GM23338 (cell line): ENCODE measurements around the gene COL25A1.

Experiments used
- CREB1 ChIP-seq: fragments of 250-450 bp; sonication (Bioruptor Pico); IDR thresholded peaks from 2 replicates; pipeline ENCODE4 v1.5.0; 2020; ENCODE audit warnings: low read depth, mild to moderate bottlenecking, moderate library complexity
- EZH2 ChIP-seq: fragments of 200-600 bp; sonication (generic); IDR thresholded peaks from one replicate; pipeline ENCODE4 v1.8.0; 2017; ENCODE audit warnings: antibody characterized with exemption, mild to moderate bottlenecking, low read depth; ENCODE audit not compliant: unreplicated experiment
- EZH2phosphoT487 ChIP-seq: fragments of 200-600 bp; sonication (generic); IDR thresholded peaks from one replicate; pipeline ENCODE4 v1.8.1; 2018; ENCODE audit warnings: antibody characterized with exemption; ENCODE audit not compliant: unreplicated experiment
- JUNB ChIP-seq: IDR thresholded peaks from one replicate; pipeline ENCODE4 v1.6.1; 2016; ENCODE audit warnings: antibody characterized with exemption; ENCODE audit not compliant: unreplicated experiment
- NANOG ChIP-seq: IDR thresholded peaks from 2 replicates; pipeline ENCODE4 v1.6.1; 2016; ENCODE audit warnings: antibody characterized with exemption, borderline replicate concordance
- POLR2AphosphoS5 ChIP-seq: IDR thresholded peaks from 2 replicates; pipeline ENCODE4 v1.6.1; 2016; ENCODE audit warnings: antibody characterized with exemption, low read depth
- ZNF114 ChIP-seq: fragments of 250-450 bp; sonication (Bioruptor Pico); IDR thresholded peaks from 2 replicates; pipeline ENCODE4 v1.5.0; 2020; ENCODE audit warnings: mild to moderate bottlenecking, moderate library complexity
- ZNF331 ChIP-seq: fragments of 250-450 bp; sonication (Bioruptor Pico); IDR thresholded peaks from 2 replicates; pipeline ENCODE4 v1.5.0; 2020; ENCODE audit warnings: low read depth, mild to moderate bottlenecking, moderate library complexity
- TF ChIP-seq, protein P1 (sequence below), 2 experiments: fragments of 200-600 bp in 1 of 2; sonication (generic) in 1 of 2; conservative IDR thresholded peaks; 2 replicates each; pipeline versions ENCODE4 v1.5.1 to v1.6.1; 2016 to 2017; ENCODE audit warnings: antibody characterized with exemption in 2 of 2, low read depth in 2 of 2, mild to moderate bottlenecking in 2 of 2, moderate library complexity in 1 of 2
- TF ChIP-seq, protein P2 (sequence below): IDR thresholded peaks from one replicate; pipeline ENCODE4 v1.6.1; 2018; ENCODE audit warnings: antibody characterized with exemption; ENCODE audit not compliant: unreplicated experiment

- TF ChIP-seq, protein P1, sequence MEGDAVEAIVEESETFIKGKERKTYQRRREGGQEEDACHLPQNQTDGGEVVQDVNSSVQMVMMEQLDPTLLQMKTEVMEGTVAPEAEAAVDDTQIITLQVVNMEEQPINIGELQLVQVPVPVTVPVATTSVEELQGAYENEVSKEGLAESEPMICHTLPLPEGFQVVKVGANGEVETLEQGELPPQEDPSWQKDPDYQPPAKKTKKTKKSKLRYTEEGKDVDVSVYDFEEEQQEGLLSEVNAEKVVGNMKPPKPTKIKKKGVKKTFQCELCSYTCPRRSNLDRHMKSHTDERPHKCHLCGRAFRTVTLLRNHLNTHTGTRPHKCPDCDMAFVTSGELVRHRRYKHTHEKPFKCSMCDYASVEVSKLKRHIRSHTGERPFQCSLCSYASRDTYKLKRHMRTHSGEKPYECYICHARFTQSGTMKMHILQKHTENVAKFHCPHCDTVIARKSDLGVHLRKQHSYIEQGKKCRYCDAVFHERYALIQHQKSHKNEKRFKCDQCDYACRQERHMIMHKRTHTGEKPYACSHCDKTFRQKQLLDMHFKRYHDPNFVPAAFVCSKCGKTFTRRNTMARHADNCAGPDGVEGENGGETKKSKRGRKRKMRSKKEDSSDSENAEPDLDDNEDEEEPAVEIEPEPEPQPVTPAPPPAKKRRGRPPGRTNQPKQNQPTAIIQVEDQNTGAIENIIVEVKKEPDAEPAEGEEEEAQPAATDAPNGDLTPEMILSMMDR (conservative IDR thresholded peaks at IDR 0.05; ENCODE audit: low read depth in 2 of 2) = no peak
- no peak for TF ChIP-seq EZH2phosphoT487
- TF ChIP-seq CREB1 (CRISPR knock-in tag) = no peak
- no peak for TF ChIP-seq POLR2AphosphoS5
- TF ChIP-seq NANOG = no peak
- TF ChIP-seq, protein P2, sequence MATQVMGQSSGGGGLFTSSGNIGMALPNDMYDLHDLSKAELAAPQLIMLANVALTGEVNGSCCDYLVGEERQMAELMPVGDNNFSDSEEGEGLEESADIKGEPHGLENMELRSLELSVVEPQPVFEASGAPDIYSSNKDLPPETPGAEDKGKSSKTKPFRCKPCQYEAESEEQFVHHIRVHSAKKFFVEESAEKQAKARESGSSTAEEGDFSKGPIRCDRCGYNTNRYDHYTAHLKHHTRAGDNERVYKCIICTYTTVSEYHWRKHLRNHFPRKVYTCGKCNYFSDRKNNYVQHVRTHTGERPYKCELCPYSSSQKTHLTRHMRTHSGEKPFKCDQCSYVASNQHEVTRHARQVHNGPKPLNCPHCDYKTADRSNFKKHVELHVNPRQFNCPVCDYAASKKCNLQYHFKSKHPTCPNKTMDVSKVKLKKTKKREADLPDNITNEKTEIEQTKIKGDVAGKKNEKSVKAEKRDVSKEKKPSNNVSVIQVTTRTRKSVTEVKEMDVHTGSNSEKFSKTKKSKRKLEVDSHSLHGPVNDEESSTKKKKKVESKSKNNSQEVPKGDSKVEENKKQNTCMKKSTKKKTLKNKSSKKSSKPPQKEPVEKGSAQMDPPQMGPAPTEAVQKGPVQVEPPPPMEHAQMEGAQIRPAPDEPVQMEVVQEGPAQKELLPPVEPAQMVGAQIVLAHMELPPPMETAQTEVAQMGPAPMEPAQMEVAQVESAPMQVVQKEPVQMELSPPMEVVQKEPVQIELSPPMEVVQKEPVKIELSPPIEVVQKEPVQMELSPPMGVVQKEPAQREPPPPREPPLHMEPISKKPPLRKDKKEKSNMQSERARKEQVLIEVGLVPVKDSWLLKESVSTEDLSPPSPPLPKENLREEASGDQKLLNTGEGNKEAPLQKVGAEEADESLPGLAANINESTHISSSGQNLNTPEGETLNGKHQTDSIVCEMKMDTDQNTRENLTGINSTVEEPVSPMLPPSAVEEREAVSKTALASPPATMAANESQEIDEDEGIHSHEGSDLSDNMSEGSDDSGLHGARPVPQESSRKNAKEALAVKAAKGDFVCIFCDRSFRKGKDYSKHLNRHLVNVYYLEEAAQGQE = no peak
- TF ChIP-seq EZH2 = no peak
- TF ChIP-seq JUNB = no peak
- TF ChIP-seq ZNF331 (CRISPR knock-in tag) = no peak
- no peak for TF ChIP-seq ZNF114 (CRISPR knock-in tag)
These were observed 348.5 kb downstream of the COL25A1 start for GRCh38 chr4:108953941-108954340.
